GM20431 (cell line): ENCODE results near the gene C16orf96.

Source experiments
- in situ Hi-C: fragments of 300-500 bp; cut with MseI, MboI; formaldehyde crosslinking; loops from one replicate; pipeline ENCODE4 v1.15.0; 2020; ENCODE audit warnings: low sequenced_read_pairs; ENCODE audit not compliant: unreplicated experiment

C16orf96 gene

GRCh38 chr16:4637501-4638166, 81.5 kb downstream of the C16orf96 start:
- in situ Hi-C loops, result no loop called here

GRCh38 chr16:4639899-4640509, 83.9 kb downstream of the C16orf96 start:
- in situ Hi-C loops, result no loop called here

GRCh38 chr16:4640572-4641305, 84.6 kb downstream of the C16orf96 start:
- in situ Hi-C loops, result no loop called here

DNA sequence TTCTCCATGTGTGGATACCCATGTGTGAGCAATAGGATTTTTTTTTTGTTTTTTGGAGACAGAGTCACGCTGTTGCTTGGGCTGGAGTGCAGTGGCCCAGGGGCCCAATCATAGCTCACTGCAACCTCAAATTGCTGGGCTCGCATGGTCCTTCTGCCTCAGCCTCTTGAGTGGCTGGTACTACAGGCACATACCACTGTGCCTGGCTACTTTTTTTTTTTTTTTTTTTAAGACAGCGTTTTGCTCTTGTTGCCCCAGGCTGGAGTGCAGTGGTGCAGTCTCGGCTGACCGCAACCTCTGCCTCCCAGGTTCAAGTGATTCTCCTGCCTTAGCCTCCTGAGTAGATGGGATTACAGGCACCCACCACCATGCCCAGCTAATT, 85.2 kb downstream of the C16orf96 start:
- in situ Hi-C loops, result no loop called here

GRCh38 chr16:4641895-4642294, 85.8 kb downstream of the C16orf96 start:
- in situ Hi-C loops, result no loop called here

DNA sequence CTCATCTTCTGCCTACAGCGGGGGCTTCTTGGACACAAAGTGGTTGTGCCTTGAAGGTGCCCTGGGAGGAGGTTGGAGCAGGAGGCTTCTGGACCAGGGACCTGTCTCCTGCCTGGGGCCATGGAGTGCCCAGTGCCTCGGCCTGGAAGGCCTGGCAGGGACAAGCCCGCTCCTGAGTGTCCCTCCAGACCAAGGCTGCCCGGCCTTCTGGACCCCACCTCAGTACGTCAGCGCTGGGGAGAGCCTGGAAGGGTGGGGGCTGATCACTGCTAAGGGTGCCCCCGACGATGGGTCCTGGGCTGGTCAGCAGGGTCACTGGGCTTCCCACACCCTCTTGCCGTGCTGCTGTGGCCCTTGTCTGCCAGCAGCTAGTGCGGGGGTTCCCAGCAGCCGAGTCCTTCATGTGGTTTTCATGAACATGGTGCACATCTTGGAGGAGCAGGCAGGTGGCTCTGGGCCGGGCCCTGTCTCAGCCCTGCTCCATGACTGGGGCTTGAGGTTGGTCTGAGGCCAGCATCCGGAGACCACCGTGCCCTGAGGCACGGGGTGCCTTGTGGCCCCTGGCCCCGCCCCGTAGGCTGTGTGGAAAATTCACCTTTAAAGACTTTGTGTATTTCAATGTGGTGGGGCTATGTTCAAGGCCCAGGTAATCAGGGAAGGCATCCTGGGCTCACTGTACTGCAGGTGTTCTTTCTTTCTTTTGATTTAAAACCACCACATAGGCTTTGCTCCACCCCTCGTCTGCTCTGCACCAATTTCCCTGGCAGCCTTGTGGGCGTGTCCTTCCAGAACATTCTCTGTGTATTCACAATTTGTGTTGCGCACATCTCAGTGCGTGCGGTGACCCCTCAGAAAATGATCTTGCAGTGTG, 90.9 kb downstream of the C16orf96 start:
- in situ Hi-C loops, result no loop called here

- in situ Hi-C loops, result no loop called here
These were observed 91.5 kb downstream of the C16orf96 start for GRCh38 chr16:4647644-4647980.

DNA sequence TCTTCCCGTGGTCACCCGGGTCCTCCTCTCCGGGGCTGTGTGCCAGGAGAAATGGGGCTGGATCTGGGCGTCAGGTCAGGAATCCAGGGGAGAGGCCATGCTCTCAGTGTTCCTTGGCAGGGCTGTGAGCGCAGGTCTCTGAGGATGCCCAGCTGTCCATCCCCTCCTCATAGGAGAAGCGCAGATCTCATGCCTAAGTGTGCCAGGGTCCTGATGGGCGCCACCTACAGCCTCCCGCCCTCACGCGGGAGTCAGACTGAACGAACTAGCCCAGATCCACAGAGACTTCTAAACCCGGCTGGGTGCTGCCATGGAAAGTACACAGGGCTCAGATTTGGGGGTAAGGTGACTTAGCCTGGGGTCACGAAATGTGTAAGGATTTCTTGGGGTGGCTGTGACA, 92.8 kb downstream of the C16orf96 start:
- in situ Hi-C loops, result no loop called here

GRCh38 chr16:4649744-4650442, 93.8 kb downstream of the C16orf96 start:
- in situ Hi-C loops, result no loop called here
